ENCODE measurements around the gene DHX35.

The DHX35 gene

DNA sequence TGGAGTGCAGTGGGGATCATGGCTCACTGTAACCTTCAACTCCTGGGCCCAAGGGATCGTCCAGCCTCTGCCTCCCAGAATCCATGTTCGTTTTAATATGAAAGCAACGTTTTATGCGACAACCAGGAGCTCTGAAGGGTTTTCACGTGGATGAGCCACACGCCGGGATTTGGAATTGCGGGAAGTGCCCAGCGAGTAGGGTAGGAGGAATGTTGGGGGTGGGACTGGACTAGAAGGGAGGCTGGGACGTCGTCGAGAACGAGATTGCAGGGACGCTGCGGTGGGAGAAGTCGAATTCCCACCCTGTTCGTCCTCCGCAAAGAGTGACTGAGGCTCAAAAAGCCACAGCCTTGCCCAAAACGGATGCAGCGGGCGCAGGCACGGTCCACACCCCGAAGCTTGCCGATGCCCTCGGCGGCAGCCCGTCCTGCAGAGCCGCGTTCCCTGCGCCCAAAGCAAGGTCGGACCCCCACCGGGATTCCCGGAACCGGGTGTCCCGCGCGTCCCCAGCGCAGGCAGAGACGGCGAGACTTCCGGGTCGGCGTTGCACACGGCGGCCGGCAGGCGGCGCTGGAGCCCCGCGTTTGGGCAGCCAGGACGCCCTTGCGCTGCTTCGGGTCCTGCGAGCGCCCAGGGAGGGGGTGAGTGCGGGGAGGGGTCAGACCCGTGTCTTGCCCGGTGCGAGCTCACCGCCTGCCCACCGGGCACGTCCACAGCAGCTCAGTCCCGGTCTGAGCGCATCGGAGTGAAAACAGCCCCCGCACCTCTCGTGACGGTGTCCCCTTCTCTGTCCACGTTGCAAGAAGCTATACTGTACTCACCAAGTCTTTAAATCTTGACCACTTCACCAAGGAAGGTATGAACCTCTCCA is 87.8 kb downstream of the DHX35 start:
- H3K36me3 ChIP-seq (ENCODE audit: control insufficient read depth, low read length): no peaks in the 10 kb centered on the region
- no peaks in the 10 kb centered on the region for H3K9me2 ChIP-seq (replicated peaks; ENCODE audit: control insufficient read depth, low read length)
- no peaks in the 10 kb centered on the region for H3F3A ChIP-seq (ENCODE audit: control insufficient read depth, insufficient read depth)
- peaks cover 12% of the 10 kb centered on the region for H3K4me1 ChIP-seq (ENCODE audit: control insufficient read depth, low read length)
- TF ChIP-seq CTCF (IDR thresholded peaks at IDR 0.05; ENCODE audit: low read depth, low read length, poor library complexity, severe bottlenecking) (peak; percentile 93), EZH2phosphoT487 (IDR thresholded peaks at IDR 0.05; ENCODE audit: borderline replicate concordance, low read length) (no peak)
- no peaks in the 10 kb centered on the region for H3K79me2 ChIP-seq (ENCODE audit: control insufficient read depth, low read length)
- H3K4me3 ChIP-seq (ENCODE audit: low read length): peak overlapping the region; percentile 87
- H3K4me2 ChIP-seq (ENCODE audit: low read length): peak overlapping the region; percentile 81
- no peaks in the 10 kb centered on the region for H4K20me1 ChIP-seq (ENCODE audit: control insufficient read depth, insufficient read depth, low read depth, low read length)
- no peak overlapping the region for H3K27ac ChIP-seq (ENCODE audit: low read depth, low read length)
- H3K27me3 ChIP-seq (ENCODE audit: control insufficient read depth, low read length): peaks cover 8% of the 10 kb centered on the region; the same call in 1 of the 2 replicates
- no peaks in the 10 kb centered on the region for H3K9me3 ChIP-seq (ENCODE audit: control insufficient read depth, insufficient read depth, low read length)

GRCh38 chr20:39050555-39050902 is 88.4 kb downstream of the DHX35 start:
- no peaks in the 10 kb centered on the region for H3K36me3 ChIP-seq (ENCODE audit: control insufficient read depth, low read length)
- no peak for TF ChIP-seq EZH2phosphoT487 (IDR thresholded peaks at IDR 0.05; ENCODE audit: borderline replicate concordance, low read length)
- no peak for TF ChIP-seq CTCF (IDR thresholded peaks at IDR 0.05; ENCODE audit: low read depth, low read length, poor library complexity, severe bottlenecking)
- H3K27me3 ChIP-seq (ENCODE audit: control insufficient read depth, low read length): peaks cover 8% of the 10 kb centered on the region; the same call in 1 of the 2 replicates
- no peaks in the 10 kb centered on the region for H3F3A ChIP-seq (ENCODE audit: control insufficient read depth, insufficient read depth)
- H3K79me2 ChIP-seq (ENCODE audit: control insufficient read depth, low read length): no peaks in the 10 kb centered on the region
- no peaks in the 10 kb centered on the region for H4K20me1 ChIP-seq (ENCODE audit: control insufficient read depth, insufficient read depth, low read depth, low read length)
- no peak overlapping the region for H3K27ac ChIP-seq (ENCODE audit: low read depth, low read length)
- H3K4me3 ChIP-seq (ENCODE audit: low read length): peak overlapping the region; percentile 87
- H3K4me2 ChIP-seq (ENCODE audit: low read length): peak overlapping the region; percentile 81
- H3K9me3 ChIP-seq (ENCODE audit: control insufficient read depth, insufficient read depth, low read length): no peaks in the 10 kb centered on the region
- peaks cover 12% of the 10 kb centered on the region for H3K4me1 ChIP-seq (ENCODE audit: control insufficient read depth, low read length)
- H3K9me2 ChIP-seq (replicated peaks; ENCODE audit: control insufficient read depth, low read length): no peaks in the 10 kb centered on the region

GRCh38 chr20:39052676-39053075 is 90.5 kb downstream of the DHX35 start:
- Histone ChIP-seq H3K4me3 (ENCODE audit: low read length) (no peak overlapping the region), H4K20me1 (ENCODE audit: control insufficient read depth, insufficient read depth, low read depth, low read length) (no peaks in the 10 kb centered on the region), H3K9me3 (ENCODE audit: control insufficient read depth, insufficient read depth, low read length) (no peaks in the 10 kb centered on the region), H3K79me2 (ENCODE audit: control insufficient read depth, low read length) (no peaks in the 10 kb centered on the region), H3K27ac (ENCODE audit: low read depth, low read length) (no peak overlapping the region), H3F3A (ENCODE audit: control insufficient read depth, insufficient read depth) (no peaks in the 10 kb centered on the region), H3K27me3 (ENCODE audit: control insufficient read depth, low read length) (peaks cover 8% of the 10 kb centered on the region; the same call in 1 of the 2 replicates), H3K4me2 (ENCODE audit: low read length) (no peak overlapping the region), H3K9me2 (replicated peaks; ENCODE audit: control insufficient read depth, low read length) (no peaks in the 10 kb centered on the region), H3K4me1 (ENCODE audit: control insufficient read depth, low read length) (peaks cover 12% of the 10 kb centered on the region), H3K36me3 (ENCODE audit: control insufficient read depth, low read length) (no peaks in the 10 kb centered on the region)
- TF ChIP-seq EZH2phosphoT487 (IDR thresholded peaks at IDR 0.05; ENCODE audit: borderline replicate concordance, low read length) (no peak), CTCF (IDR thresholded peaks at IDR 0.05; ENCODE audit: low read depth, low read length, poor library complexity, severe bottlenecking) (no peak)

Data from DOHH2 (cell line).